H1 (cell line): ENCODE results near the gene TNFRSF1A. TPM values are rescaled to one million over a fixed set of nuclear protein-coding genes. Genes with fewer than 3 reads are reported as not detected.

Experiments used
- CBX8 ChIP-seq: fragments of 300-800, 300-1000 bp; sonication (generic); IDR thresholded peaks from 2 replicates; pipeline ENCODE4 v1.7.1; 2016; ENCODE audit warnings: low read depth, low read length, borderline replicate concordance
- CHD1 ChIP-seq: IDR thresholded peaks from 2 replicates; pipeline ENCODE4 v1.6.1; 2012; ENCODE audit warnings: low read depth, low read length, improper control_type of control experiment
- GABPA ChIP-seq: IDR thresholded peaks from 2 replicates; pipeline ENCODE4 v1.6.1; 2011; ENCODE audit warnings: mild to moderate bottlenecking, low read length, moderate library complexity, borderline replicate concordance; ENCODE audit not compliant: insufficient read depth
- HDAC6 ChIP-seq: IDR thresholded peaks from one replicate; pipeline ENCODE4 v1.7.1; 2012; ENCODE audit warnings: low read depth, mild to moderate bottlenecking, inconsistent platforms, low read length, moderate library complexity
- RNF2 ChIP-seq: fragments of 200-900, 300-1000 bp; sonication (generic); IDR thresholded peaks from 2 replicates; pipeline ENCODE4 v1.7.1; 2016; ENCODE audit warnings: borderline replicate concordance, low read depth, mild to moderate bottlenecking, antibody characterized with exemption, low read length; ENCODE audit not compliant: poor library complexity, severe bottlenecking; ENCODE audit errors: missing control alignments
- SIX5 ChIP-seq: IDR thresholded peaks from 2 replicates; pipeline ENCODE4 v1.6.1; 2011; ENCODE audit warnings: mild to moderate bottlenecking, low read depth, low read length
- polyA plus RNA-seq, 7 experiments: library from polyadenylated mRNA; depleted of rRNA in 3 of 7; stranded (reverse) in 5 of 7; unstranded in 2 of 7; fragments of >200 nt in 5 of 7; fragments of 200-250 nt in 2 of 7; gene quantifications; 1 replicate in 5 of 7; 2 replicates in 1 of 7; 4 replicates in 1 of 7; pipeline versions ENCODE4 v1.2.1 to v1.2.3, GENCODE V29; 2011 to 2013; ENCODE audit warnings: missing spikeins in 2 of 7, mixed read lengths in 2 of 7
- total RNA-seq: library from RNA; stranded (reverse); fragmentation: NEBNext Ultra II Directional; extraction: Animal tissue kit (Norgen Biotek cat#: 25700); gene quantifications from 2 replicates; pipeline ENCODE4 v1.2.1, GENCODE V29; 2021
- TF ChIP-seq, protein P1 (sequence below): IDR thresholded peaks from 2 replicates; pipeline ENCODE4 v1.6.1; 2011; ENCODE audit warnings: low read length, improper control_type of control experiment
- TF ChIP-seq, protein P2 (sequence below): fragments of 300-600 bp; sonication (generic); IDR thresholded peaks from 2 replicates; pipeline ENCODE4 v1.7.1; 2012; ENCODE audit warnings: low read length, moderate library complexity, mild to moderate bottlenecking, inconsistent platforms; ENCODE audit not compliant: insufficient replicate concordance

The TNFRSF1A gene
- total and polyA plus RNA-seq, 2 of the 8 experiments (the other 6 are each of a cell fraction or from before 2014, with no cell fraction given), result 28.7 to 42.1 TPM

GRCh38 chr12:6285532-6286306, 56.2 kb downstream of the TNFRSF1A start (continued):
- TF ChIP-seq CHD1 (no peak), GABPA (no peak), CBX8 (no peak), HDAC6 (no peak), SIX5 (no peak), RNF2 (no peak)
- TF ChIP-seq, protein P1, sequence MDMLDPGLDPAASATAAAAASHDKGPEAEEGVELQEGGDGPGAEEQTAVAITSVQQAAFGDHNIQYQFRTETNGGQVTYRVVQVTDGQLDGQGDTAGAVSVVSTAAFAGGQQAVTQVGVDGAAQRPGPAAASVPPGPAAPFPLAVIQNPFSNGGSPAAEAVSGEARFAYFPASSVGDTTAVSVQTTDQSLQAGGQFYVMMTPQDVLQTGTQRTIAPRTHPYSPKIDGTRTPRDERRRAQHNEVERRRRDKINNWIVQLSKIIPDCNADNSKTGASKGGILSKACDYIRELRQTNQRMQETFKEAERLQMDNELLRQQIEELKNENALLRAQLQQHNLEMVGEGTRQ, result no peak
- TF ChIP-seq, protein P2, sequence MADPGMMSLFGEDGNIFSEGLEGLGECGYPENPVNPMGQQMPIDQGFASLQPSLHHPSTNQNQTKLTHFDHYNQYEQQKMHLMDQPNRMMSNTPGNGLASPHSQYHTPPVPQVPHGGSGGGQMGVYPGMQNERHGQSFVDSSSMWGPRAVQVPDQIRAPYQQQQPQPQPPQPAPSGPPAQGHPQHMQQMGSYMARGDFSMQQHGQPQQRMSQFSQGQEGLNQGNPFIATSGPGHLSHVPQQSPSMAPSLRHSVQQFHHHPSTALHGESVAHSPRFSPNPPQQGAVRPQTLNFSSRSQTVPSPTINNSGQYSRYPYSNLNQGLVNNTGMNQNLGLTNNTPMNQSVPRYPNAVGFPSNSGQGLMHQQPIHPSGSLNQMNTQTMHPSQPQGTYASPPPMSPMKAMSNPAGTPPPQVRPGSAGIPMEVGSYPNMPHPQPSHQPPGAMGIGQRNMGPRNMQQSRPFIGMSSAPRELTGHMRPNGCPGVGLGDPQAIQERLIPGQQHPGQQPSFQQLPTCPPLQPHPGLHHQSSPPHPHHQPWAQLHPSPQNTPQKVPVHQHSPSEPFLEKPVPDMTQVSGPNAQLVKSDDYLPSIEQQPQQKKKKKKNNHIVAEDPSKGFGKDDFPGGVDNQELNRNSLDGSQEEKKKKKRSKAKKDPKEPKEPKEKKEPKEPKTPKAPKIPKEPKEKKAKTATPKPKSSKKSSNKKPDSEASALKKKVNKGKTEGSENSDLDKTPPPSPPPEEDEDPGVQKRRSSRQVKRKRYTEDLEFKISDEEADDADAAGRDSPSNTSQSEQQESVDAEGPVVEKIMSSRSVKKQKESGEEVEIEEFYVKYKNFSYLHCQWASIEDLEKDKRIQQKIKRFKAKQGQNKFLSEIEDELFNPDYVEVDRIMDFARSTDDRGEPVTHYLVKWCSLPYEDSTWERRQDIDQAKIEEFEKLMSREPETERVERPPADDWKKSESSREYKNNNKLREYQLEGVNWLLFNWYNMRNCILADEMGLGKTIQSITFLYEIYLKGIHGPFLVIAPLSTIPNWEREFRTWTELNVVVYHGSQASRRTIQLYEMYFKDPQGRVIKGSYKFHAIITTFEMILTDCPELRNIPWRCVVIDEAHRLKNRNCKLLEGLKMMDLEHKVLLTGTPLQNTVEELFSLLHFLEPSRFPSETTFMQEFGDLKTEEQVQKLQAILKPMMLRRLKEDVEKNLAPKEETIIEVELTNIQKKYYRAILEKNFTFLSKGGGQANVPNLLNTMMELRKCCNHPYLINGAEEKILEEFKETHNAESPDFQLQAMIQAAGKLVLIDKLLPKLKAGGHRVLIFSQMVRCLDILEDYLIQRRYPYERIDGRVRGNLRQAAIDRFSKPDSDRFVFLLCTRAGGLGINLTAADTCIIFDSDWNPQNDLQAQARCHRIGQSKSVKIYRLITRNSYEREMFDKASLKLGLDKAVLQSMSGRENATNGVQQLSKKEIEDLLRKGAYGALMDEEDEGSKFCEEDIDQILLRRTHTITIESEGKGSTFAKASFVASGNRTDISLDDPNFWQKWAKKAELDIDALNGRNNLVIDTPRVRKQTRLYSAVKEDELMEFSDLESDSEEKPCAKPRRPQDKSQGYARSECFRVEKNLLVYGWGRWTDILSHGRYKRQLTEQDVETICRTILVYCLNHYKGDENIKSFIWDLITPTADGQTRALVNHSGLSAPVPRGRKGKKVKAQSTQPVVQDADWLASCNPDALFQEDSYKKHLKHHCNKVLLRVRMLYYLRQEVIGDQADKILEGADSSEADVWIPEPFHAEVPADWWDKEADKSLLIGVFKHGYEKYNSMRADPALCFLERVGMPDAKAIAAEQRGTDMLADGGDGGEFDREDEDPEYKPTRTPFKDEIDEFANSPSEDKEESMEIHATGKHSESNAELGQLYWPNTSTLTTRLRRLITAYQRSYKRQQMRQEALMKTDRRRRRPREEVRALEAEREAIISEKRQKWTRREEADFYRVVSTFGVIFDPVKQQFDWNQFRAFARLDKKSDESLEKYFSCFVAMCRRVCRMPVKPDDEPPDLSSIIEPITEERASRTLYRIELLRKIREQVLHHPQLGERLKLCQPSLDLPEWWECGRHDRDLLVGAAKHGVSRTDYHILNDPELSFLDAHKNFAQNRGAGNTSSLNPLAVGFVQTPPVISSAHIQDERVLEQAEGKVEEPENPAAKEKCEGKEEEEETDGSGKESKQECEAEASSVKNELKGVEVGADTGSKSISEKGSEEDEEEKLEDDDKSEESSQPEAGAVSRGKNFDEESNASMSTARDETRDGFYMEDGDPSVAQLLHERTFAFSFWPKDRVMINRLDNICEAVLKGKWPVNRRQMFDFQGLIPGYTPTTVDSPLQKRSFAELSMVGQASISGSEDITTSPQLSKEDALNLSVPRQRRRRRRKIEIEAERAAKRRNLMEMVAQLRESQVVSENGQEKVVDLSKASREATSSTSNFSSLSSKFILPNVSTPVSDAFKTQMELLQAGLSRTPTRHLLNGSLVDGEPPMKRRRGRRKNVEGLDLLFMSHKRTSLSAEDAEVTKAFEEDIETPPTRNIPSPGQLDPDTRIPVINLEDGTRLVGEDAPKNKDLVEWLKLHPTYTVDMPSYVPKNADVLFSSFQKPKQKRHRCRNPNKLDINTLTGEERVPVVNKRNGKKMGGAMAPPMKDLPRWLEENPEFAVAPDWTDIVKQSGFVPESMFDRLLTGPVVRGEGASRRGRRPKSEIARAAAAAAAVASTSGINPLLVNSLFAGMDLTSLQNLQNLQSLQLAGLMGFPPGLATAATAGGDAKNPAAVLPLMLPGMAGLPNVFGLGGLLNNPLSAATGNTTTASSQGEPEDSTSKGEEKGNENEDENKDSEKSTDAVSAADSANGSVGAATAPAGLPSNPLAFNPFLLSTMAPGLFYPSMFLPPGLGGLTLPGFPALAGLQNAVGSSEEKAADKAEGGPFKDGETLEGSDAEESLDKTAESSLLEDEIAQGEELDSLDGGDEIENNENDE, result no peak
